Measurements from ENCODE around the gene ERGIC1. TPM values are rescaled to one million over a fixed set of nuclear protein-coding genes. Genes with fewer than 3 reads are reported as not detected.
A peak's percentile ranks its signal among the peaks of the same experiment; 100 is the strongest.

The ERGIC1 gene
- total RNA-seq, 4 donors from 2014 or later: 113 to 180 (median 143) TPM

GRCh38 chr5:172984244-172984953 lies 150.3 kb downstream of the ERGIC1 start:
- Histone ChIP-seq H3K27ac (peak overlapping the region; percentile 90 to 96 (median 94)), H3K36me3 (peaks cover 0 to 16% (median 0%) of the 10 kb centered on the region in 3 donors), H3K4me1 (peaks cover 0 to 18% (median 6%) of the 10 kb centered on the region in 4 donors), H3K9me3 (no peaks in the 10 kb centered on the region), H3K4me3 (peak overlapping the region; percentile 86 to 95 (median 92)), H3K27me3 (no peaks in the 10 kb centered on the region)
- no peak for TF ChIP-seq POLR2A (IDR thresholded peaks at IDR 0.05)
- peak in 5 of 6 experiments; percentile 22 to 54 (median 46) for TF ChIP-seq CTCF (IDR thresholded peaks at IDR 0.05)
- DNase-seq: peak; percentile 62 to 85 (median 74)

GRCh38 chr5:172985596-172985995 lies 151.5 kb downstream of the ERGIC1 start:
- no peaks in the 10 kb centered on the region for H3K9me3 ChIP-seq
- H3K4me1 ChIP-seq: peaks cover 0 to 18% (median 6%) of the 10 kb centered on the region in 4 donors
- peaks cover 0 to 16% (median 0%) of the 10 kb centered on the region in 3 donors for H3K36me3 ChIP-seq
- H3K4me3 ChIP-seq: peak overlapping the region in 1 of 4 donors; percentile 86
- H3K27ac ChIP-seq: no peak overlapping the region
- no peak for DNase-seq
- TF ChIP-seq POLR2A (IDR thresholded peaks at IDR 0.05) (no peak), CTCF (IDR thresholded peaks at IDR 0.05) (no peak)
- H3K27me3 ChIP-seq: no peaks in the 10 kb centered on the region

GRCh38 chr5:172988276-172988675 lies 154.2 kb downstream of the ERGIC1 start:
- no peak for TF ChIP-seq CTCF (IDR thresholded peaks at IDR 0.05)
- TF ChIP-seq POLR2A (IDR thresholded peaks at IDR 0.05): no peak
- H3K36me3 ChIP-seq: peaks cover 0 to 33% (median 0%) of the 10 kb centered on the region in 3 donors
- H3K4me1 ChIP-seq: peaks cover 0 to 14% (median 5%) of the 10 kb centered on the region in 4 donors
- no peaks in the 10 kb centered on the region for H3K27me3 ChIP-seq
- H3K27ac ChIP-seq: no peak overlapping the region
- no peaks in the 10 kb centered on the region for H3K9me3 ChIP-seq
- no peak overlapping the region for H3K4me3 ChIP-seq
- no peak for DNase-seq

GRCh38 chr5:172990776-172991175 lies 156.7 kb downstream of the ERGIC1 start:
- DNase-seq: no peak
- Histone ChIP-seq H3K27ac (no peak overlapping the region), H3K4me1 (peaks cover 0 to under 1% (median under 1%) of the 10 kb centered on the region in 4 donors), H3K9me3 (no peaks in the 10 kb centered on the region), H3K27me3 (no peaks in the 10 kb centered on the region), H3K4me3 (no peak overlapping the region), H3K36me3 (peaks cover 0 to 49% (median 0%) of the 10 kb centered on the region in 3 donors)
- TF ChIP-seq CTCF (IDR thresholded peaks at IDR 0.05): no peak
- TF ChIP-seq POLR2A (IDR thresholded peaks at IDR 0.05): no peak

GRCh38 chr5:172994405-172994804 lies 160.4 kb downstream of the ERGIC1 start:
- H3K36me3 ChIP-seq: peaks cover 0 to 51% (median 0%) of the 10 kb centered on the region in 3 donors

More at GRCh38 chr5:172994405-172994804, 160.4 kb downstream of the ERGIC1 start:
- Histone ChIP-seq H3K9me3 (no peaks in the 10 kb centered on the region), H3K27me3 (no peaks in the 10 kb centered on the region), H3K27ac (no peak overlapping the region), H3K4me1 (peaks cover 0 to 8% (median 0%) of the 10 kb centered on the region in 4 donors), H3K4me3 (no peak overlapping the region)
- TF ChIP-seq POLR2A (IDR thresholded peaks at IDR 0.05) (no peak), CTCF (IDR thresholded peaks at IDR 0.05) (no peak)
- DNase-seq: no peak
